Sigmoid colon (tissue), 7 donors: ENCODE results near the gene ASCL1. TPM values are rescaled to one million over a fixed set of nuclear protein-coding genes. Genes with fewer than 3 reads are reported as not detected.

Experiments used
- DNase-seq: peaks from one replicate; pipeline ENCODE4 v3.0.0-alpha.2; 2019
- H3K27ac ChIP-seq, 4 donors: fragments of 200-600 bp; sonication (generic); one replicate each; pipeline ENCODE4 v1.5.1; 2016 to 2019; ENCODE audit warnings: mild to moderate bottlenecking in 1 of 4
- H3K27me3 ChIP-seq, 3 donors: fragments of 200-600 bp; sonication (generic); one replicate each; pipeline ENCODE4 v1.5.1; 2019; ENCODE audit warnings: mild to moderate bottlenecking in 1 of 3
- H3K36me3 ChIP-seq, 4 donors: fragments of 200-600 bp; sonication (generic); one replicate each; pipeline ENCODE4 v1.5.1; 2016 to 2019
- H3K4me1 ChIP-seq, 4 donors: fragments of 200-600 bp; sonication (generic); one replicate each; pipeline ENCODE4 v1.5.1; 2017 to 2019
- H3K4me3 ChIP-seq, 4 donors: fragments of 200-600 bp; sonication (generic); one replicate each; pipeline ENCODE4 v1.5.1; 2017 to 2019; ENCODE audit warnings: mild to moderate bottlenecking in 2 of 4, moderate library complexity in 1 of 4
- H3K9me3 ChIP-seq, 4 donors: fragments of 200-600 bp in 3 of 4; sonication (generic) in 3 of 4; one replicate each; pipeline versions ENCODE4 v1.5.1 to v1.6.1; 2013 to 2019
- EP300 ChIP-seq, 4 donors: sonication (generic); formaldehyde crosslinking; IDR thresholded peaks; one replicate each; pipeline ENCODE4 v1.6.1; 2017; ENCODE audit warnings: antibody characterized with exemption in 4 of 4
- POLR2A ChIP-seq, 2 donors: fragments of 450-650 bp; IDR thresholded peaks; one replicate each; pipeline ENCODE4 v1.6.1; 2016; ENCODE audit warnings: antibody characterized with exemption in 2 of 2, mild to moderate bottlenecking in 2 of 2, moderate library complexity in 2 of 2
- POLR2AphosphoS5 ChIP-seq, 4 donors: sonication (generic); formaldehyde crosslinking; IDR thresholded peaks; one replicate each; pipeline ENCODE4 v1.6.1; 2017; ENCODE audit warnings: antibody characterized with exemption in 4 of 4
- WGBS, 2 donors: extraction: QIAGEN DNeasy Blood & Tissue Kit; methylation state at CpG; one replicate each; pipeline ENCODE4 v1.1.7; 2013; 5-methylcytosine and 5-hydroxymethylcytosine counted together
- intact Hi-C: fragments of 100-400 bp; cut with DNase I; formaldehyde crosslinking; loops from one replicate; pipeline ENCODE4 v1.15.1; 2023
- polyA plus RNA-seq, 3 donors: library from polyadenylated mRNA; stranded (reverse); fragments of 200-250 nt; gene quantifications; one replicate each; pipeline ENCODE4 v1.2.3, GENCODE V29; 2013
- total RNA-seq, 4 donors: library from RNA; depleted of rRNA; stranded (reverse); fragments of >200 nt; gene quantifications; one replicate each; pipeline ENCODE4 v1.1.0, GENCODE V29; 2016
- TF ChIP-seq, protein P1 (sequence below), 4 experiments: fragments of 450-650 bp in 3 of 4; fragments of 200-600 bp in 1 of 4; IDR thresholded peaks; one replicate each; pipeline ENCODE4 v1.5.1; 2016 to 2019; ENCODE audit warnings: antibody characterized with exemption in 4 of 4, mild to moderate bottlenecking in 3 of 4, moderate library complexity in 2 of 4
- donor health status: healthy with polysubstance abuse.
- donor health status: Bipolar disorder and iron deficiency.
- donor health status: healthy.

The ASCL1 gene
- total and polyA plus RNA-seq, 7 donors: under 0.01 to 0.60 (median 0.32) TPM; not detected in 3

DNA sequence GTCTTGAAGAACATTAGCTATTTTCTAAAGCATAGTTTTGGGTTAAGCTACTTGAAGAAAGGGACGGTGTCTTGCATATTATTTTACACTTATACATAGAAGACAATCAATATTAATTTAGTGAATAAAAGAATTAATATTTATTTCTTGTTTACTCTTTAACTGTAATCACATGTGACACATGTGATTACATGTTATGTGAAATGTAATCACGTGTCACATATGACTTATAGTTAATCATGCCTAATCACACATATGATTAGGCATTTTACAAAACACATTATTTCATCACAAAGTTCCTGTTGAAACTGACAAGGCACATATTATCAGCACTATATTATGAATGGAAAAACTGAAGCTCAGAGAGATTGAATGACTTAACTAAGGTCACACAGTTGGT lies 45.2 kb upstream of the ASCL1 start:
- intact Hi-C loops: no loop called here
- H3K27ac ChIP-seq: no peak overlapping the region
- no peak for DNase-seq
- no peaks in the 10 kb centered on the region for H3K9me3 ChIP-seq
- 78 to 89% methylated on average over 2 of the region's 2 CpGs for WGBS, 2 donors
- H3K4me1 ChIP-seq: peaks cover 0 to 3% (median 0%) of the 10 kb centered on the region in 4 donors
- no peaks in the 10 kb centered on the region for H3K36me3 ChIP-seq
- peaks cover 0 to 9% (median 5%) of the 10 kb centered on the region in 3 donors for H3K27me3 ChIP-seq
- TF ChIP-seq EP300 (IDR thresholded peaks at IDR 0.05) (no peak), POLR2AphosphoS5 (IDR thresholded peaks at IDR 0.05) (no peak)
- no peak overlapping the region for H3K4me3 ChIP-seq

DNA sequence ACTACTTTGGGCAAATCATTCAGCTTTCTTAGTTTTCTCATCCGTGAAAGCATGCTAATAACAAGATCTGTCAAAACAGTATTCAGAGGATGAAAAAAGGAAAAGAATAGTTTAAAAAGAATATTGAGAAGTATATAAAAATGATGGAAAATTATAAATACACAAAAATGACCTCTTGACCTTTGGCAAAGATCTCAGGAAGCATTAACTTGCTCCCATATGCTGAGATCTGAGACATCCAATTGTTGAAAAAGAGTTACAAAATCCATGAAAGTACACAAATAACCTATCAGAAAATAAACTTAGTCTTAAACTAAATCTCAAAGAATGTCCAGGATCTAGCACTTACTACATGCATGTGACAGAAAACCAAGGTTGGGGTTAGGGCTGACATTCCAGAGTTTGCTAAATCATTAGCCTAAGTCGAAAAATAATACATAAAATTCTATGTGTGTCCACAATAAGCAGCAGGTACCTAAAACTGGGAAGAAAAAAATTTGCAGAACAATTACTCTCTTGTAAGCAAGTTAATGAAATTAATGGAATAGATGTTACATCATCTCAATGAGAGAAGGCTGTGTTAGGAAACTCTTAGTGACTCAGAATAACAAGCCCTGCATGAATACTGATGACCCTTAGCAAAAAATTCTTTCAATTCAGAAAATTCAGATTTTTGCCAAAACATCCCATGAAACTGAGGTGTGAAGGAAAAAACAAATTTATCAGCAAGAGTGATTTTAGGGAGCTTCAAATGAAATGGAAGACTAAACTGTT lies 43.8 kb upstream of the ASCL1 start:
- H3K9me3 ChIP-seq: no peaks in the 10 kb centered on the region
- H3K4me1 ChIP-seq: peaks cover 0 to 8% (median 0%) of the 10 kb centered on the region in 4 donors
- H3K36me3 ChIP-seq: no peaks in the 10 kb centered on the region
- TF ChIP-seq POLR2A (IDR thresholded peaks at IDR 0.05) (no peak), POLR2AphosphoS5 (IDR thresholded peaks at IDR 0.05) (no peak), EP300 (IDR thresholded peaks at IDR 0.05) (no peak)
- TF ChIP-seq, protein P1, sequence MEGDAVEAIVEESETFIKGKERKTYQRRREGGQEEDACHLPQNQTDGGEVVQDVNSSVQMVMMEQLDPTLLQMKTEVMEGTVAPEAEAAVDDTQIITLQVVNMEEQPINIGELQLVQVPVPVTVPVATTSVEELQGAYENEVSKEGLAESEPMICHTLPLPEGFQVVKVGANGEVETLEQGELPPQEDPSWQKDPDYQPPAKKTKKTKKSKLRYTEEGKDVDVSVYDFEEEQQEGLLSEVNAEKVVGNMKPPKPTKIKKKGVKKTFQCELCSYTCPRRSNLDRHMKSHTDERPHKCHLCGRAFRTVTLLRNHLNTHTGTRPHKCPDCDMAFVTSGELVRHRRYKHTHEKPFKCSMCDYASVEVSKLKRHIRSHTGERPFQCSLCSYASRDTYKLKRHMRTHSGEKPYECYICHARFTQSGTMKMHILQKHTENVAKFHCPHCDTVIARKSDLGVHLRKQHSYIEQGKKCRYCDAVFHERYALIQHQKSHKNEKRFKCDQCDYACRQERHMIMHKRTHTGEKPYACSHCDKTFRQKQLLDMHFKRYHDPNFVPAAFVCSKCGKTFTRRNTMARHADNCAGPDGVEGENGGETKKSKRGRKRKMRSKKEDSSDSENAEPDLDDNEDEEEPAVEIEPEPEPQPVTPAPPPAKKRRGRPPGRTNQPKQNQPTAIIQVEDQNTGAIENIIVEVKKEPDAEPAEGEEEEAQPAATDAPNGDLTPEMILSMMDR (IDR thresholded peaks at IDR 0.05): no peak
- no peak overlapping the region for H3K4me3 ChIP-seq
- DNase-seq: no peak
- intact Hi-C loops: no loop called here
- peaks cover 0 to 17% (median 6%) of the 10 kb centered on the region in 3 donors for H3K27me3 ChIP-seq
- 76 to 77% methylated on average over 2 of the region's 2 CpGs for WGBS, 2 donors
- H3K27ac ChIP-seq: no peak overlapping the region

DNA sequence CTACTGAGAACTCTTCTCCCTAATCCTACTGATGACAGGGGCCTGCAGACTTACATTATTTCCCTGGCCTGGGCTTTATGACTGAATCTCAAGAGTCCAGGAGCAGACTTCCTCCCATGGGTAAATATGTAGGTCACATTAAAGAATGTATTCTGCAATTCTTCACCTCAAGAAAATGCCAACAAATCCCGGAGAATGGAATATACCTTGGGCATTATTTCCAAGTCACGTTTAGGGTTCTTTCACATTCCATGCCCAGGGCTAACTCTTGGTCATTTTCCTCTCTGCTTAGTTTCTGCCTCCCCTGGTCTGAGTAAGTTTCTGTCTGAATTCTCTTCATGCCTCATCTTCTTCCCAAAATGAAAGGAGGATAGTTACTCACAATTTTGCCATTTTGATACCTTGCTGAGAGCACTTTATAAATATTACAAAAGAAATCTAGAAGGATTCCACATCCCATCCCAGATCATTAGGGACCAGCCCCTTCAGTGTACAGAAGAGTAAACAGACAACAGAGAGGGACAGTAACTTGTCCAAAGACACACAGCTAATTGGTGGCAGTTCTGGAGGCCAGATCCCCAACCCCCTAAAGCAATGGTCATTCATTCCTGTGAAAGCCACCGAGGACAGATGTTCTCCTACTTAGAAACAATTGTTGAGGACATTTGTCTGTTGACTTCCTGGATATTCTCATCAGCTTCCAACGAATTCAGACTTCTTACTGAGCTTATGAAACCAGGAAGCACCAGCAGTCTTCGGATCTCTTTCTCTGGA lies 41.0 kb upstream of the ASCL1 start:
- intact Hi-C loops: no loop called here
- Histone ChIP-seq H3K9me3 (no peaks in the 10 kb centered on the region), H3K36me3 (no peaks in the 10 kb centered on the region), H3K4me3 (no peak overlapping the region), H3K27me3 (peaks cover 0 to 17% (median 6%) of the 10 kb centered on the region in 3 donors), H3K27ac (no peak overlapping the region), H3K4me1 (peaks cover 0 to 8% (median 0%) of the 10 kb centered on the region in 4 donors)
- DNase-seq: no peak
- TF ChIP-seq, protein P1 (IDR thresholded peaks at IDR 0.05): no peak
- no peak for TF ChIP-seq EP300 (IDR thresholded peaks at IDR 0.05)
- TF ChIP-seq POLR2AphosphoS5 (IDR thresholded peaks at IDR 0.05): no peak
- TF ChIP-seq POLR2A (IDR thresholded peaks at IDR 0.05): no peak
- WGBS, 2 donors: 50 to 52% methylated on average over 5 of the region's 5 CpGs

DNA sequence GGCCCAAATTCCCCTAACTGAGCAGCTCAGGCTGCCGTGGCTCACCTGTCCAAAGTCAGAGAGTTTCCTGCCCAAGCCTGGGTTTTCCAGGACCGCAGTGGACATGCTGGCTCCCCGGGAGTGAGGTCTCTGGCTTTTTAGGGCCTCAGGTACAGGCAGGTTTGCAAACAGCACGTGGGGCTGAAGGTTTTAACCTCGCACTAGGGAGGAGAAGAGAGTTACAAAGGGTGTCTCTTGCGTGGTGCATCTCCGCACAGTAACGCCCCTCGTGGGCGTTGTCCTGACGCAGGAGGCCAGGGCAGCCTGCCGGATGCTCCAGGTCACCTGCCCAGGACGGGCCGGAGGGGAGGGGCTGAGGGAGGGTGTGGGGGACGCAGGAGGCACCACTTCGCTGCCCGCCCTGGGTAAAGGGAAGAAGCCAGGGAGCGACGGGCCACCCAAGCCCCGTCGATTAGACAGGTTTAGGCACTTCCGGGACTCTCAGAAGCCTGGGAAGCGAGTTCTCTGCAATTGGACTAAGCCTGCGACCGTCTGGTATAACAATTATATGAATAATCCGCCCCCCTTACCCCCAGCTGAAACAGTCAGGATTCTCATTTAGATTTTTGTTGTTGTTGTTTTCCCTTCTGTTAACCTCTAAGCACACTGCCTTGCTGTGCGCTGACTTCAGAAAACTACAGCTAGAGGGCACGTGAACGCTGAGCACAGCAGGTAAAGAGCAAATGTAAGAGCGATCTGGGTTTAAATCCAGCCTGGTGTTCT lies 40.3 kb upstream of the ASCL1 start, which contains the start of gene PAH:
PAH (minus strand) TSS at position 219 of the 762 bp plus-strand sequence; CDS start at position 105, 114 bp downstream.
- no peak for TF ChIP-seq EP300 (IDR thresholded peaks at IDR 0.05)
- no peak for TF ChIP-seq POLR2AphosphoS5 (IDR thresholded peaks at IDR 0.05)
- no peak for TF ChIP-seq POLR2A (IDR thresholded peaks at IDR 0.05)
- TF ChIP-seq, protein P1 (IDR thresholded peaks at IDR 0.05): no peak
- peak within 1 kb of the TSS in 2 of 4 donors; percentile 17 to 22 for H3K4me3 ChIP-seq
- 6 to 8% methylated on average over 30 of the region's 30 CpGs for WGBS, 2 donors
- peaks cover 0 to 17% (median 6%) of the 10 kb centered on the region in 3 donors for H3K27me3 ChIP-seq
- H3K9me3 ChIP-seq: no peaks in the 10 kb centered on the region
- intact Hi-C loops: no loop called here
- no peak within 1 kb of the TSS for H3K27ac ChIP-seq
- no peak for DNase-seq
- H3K4me1 ChIP-seq: peaks cover 0 to 8% (median 0%) of the 10 kb centered on the region in 4 donors
- H3K36me3 ChIP-seq: no peaks in the 10 kb centered on the region
